ENCODE data around the gene C18orf63.

Gene C18orf63

DNA sequence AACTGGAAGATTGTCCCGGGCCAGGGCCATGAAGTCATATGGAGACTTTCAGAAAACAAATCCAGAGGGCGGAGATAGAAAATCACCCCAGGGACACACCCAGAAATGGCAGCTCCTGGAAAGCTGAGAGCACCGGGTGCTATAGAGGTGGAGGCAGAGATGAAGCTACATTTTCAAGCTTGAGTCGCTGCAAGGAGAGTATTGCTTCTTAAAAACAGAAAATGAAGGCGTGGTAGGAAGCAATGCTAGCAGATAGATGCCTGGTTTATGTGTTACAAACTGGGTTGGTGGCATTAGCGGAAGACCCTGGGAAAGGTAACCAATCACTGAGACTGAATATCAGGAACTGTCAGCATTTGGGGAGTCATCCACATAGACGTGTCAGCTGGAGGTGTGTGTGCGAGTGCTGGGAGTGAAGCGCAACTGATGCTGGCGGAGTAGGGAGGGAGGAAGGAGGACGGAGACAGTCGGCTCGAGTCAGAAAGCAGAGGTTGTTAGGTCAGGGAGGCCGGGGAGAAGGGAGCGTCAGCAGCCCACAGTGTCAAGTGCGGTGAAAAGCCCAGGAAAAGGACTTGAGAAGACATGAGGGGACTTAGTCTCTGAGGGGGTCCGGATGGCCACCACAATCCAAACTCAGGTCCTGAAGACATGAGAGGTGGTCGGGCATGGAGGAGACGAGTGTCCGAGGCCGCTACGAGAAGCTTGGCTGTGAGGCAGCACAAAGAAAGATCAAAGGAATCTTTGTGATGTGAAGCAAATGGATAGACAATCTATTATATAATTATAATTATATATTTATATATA is 45.4 kb downstream of the C18orf63 start:
- TF ChIP-seq, protein P1, sequence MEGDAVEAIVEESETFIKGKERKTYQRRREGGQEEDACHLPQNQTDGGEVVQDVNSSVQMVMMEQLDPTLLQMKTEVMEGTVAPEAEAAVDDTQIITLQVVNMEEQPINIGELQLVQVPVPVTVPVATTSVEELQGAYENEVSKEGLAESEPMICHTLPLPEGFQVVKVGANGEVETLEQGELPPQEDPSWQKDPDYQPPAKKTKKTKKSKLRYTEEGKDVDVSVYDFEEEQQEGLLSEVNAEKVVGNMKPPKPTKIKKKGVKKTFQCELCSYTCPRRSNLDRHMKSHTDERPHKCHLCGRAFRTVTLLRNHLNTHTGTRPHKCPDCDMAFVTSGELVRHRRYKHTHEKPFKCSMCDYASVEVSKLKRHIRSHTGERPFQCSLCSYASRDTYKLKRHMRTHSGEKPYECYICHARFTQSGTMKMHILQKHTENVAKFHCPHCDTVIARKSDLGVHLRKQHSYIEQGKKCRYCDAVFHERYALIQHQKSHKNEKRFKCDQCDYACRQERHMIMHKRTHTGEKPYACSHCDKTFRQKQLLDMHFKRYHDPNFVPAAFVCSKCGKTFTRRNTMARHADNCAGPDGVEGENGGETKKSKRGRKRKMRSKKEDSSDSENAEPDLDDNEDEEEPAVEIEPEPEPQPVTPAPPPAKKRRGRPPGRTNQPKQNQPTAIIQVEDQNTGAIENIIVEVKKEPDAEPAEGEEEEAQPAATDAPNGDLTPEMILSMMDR (IDR thresholded peaks at IDR 0.05; ENCODE audit: low read depth, low read length), result no peak
- TF ChIP-seq POLR2A (IDR thresholded peaks at IDR 0.05; ENCODE audit: extremely low read depth, insufficient read length), result no peak
- TF ChIP-seq, protein P2, sequence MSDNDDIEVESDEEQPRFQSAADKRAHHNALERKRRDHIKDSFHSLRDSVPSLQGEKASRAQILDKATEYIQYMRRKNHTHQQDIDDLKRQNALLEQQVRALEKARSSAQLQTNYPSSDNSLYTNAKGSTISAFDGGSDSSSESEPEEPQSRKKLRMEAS (IDR thresholded peaks at IDR 0.05; ENCODE audit: low read depth, low read length), result no peak
- no peak for TF ChIP-seq MYC (IDR thresholded peaks at IDR 0.05; ENCODE audit: low read depth, low read length)
- no peak for DNase-seq (ENCODE audit: low read depth)

DNA sequence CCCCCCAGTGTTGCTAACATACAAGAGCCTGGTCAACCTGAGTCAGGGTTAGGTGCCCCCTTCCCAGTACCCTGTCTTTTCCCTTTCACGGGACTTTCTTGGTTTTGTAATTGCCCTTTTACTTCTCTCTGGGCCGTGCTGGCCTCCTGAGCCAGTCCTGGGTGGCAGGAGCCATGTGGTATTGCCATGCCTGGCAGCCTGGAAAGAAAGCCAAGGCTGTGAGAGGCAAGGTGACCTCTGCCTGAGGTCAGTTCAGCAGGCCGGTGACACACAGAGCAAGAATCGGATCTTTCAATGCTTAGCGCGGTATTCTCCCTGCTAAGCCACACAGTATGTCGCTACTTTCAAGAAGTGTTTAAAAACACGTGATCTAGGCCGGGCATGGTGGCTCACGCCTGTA is 52.3 kb downstream of the C18orf63 start:
- TF ChIP-seq, protein P2 (IDR thresholded peaks at IDR 0.05; ENCODE audit: low read depth, low read length), result no peak
- TF ChIP-seq, protein P1 (IDR thresholded peaks at IDR 0.05; ENCODE audit: low read depth, low read length), result no peak
- no peak for TF ChIP-seq POLR2A (IDR thresholded peaks at IDR 0.05; ENCODE audit: extremely low read depth, insufficient read length)
- TF ChIP-seq MYC (IDR thresholded peaks at IDR 0.05; ENCODE audit: low read depth, low read length), result no peak
- DNase-seq (ENCODE audit: low read depth), result no peak

More for the DNA sequence above, 45.4 kb downstream of the C18orf63 start:
- H3K4me3 ChIP-seq (ENCODE audit: low read depth, low read length), result no peak overlapping the region

DNA sequence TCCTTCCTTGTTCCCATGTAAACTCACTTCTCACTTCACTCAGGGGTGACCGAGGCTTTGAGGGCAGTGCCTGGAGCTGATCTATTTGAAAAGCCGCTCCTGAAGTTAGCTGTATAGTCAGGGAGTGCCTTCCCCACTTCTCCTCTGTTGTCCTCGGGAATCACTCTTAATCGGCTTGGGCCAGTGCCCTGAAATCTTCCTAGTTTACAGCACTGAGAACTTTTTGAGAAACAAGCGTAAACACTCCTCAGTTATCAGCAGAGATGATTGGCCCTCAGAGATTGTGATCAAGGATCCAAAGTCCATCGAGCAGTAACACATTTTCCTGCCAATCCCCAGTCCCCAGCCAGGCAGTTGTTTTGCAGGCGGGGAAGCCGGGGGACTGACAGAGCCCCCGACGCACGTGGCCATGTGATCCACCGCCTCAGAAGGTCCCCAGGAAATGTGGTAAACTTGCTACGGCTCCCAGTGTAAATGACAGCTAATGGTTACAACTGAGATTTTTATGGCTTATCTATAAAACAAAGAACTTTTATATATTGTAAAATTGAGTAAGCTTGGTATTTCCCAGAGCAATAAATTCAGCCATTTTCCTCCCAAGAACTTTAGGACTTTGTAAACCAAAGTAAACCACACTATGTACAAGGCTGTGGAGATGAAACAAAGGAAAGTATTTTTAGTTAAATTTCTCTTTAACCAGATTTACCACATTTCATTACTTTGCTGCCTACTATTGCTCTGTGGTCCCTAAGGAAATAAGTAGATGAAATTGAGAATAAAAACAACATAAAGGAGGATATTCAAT is 53.5 kb downstream of the C18orf63 start:
- TF ChIP-seq POLR2A (IDR thresholded peaks at IDR 0.05; ENCODE audit: extremely low read depth, insufficient read length), result no peak
- TF ChIP-seq MYC (IDR thresholded peaks at IDR 0.05; ENCODE audit: low read depth, low read length), result no peak
- TF ChIP-seq, protein P2 (IDR thresholded peaks at IDR 0.05; ENCODE audit: low read depth, low read length), result no peak
- TF ChIP-seq, protein P1 (IDR thresholded peaks at IDR 0.05; ENCODE audit: low read depth, low read length), result no peak
- no peak for DNase-seq (ENCODE audit: low read depth)
- H3K4me3 ChIP-seq (ENCODE audit: low read depth, low read length), result no peak overlapping the region

More for the DNA sequence above, 52.3 kb downstream of the C18orf63 start:
- no peak overlapping the region for H3K4me3 ChIP-seq (ENCODE audit: low read depth, low read length)

DNA sequence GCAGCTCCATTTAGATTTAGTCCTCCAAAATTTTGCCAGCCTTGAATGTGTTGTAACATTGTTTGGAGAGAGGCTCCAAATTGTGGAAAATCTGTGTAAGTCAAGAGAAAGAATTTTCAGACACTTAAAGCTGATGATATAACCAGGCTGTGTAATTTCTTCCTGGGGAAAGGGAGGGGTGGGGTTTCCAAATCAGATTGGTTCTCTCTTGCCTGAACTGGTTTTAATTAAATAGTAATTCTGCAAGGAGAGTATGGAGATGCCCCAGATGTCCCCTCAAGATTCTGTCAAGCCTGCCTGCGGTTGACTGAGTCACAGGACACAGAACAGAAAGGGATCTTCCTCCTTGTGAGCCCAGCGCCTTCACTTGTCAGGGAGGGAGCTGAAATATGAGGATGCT is 54.5 kb downstream of the C18orf63 start:
- DNase-seq (ENCODE audit: low read depth), result peak; percentile 8
- H3K4me3 ChIP-seq (ENCODE audit: low read depth, low read length), result no peak overlapping the region
- TF ChIP-seq, protein P2 (IDR thresholded peaks at IDR 0.05; ENCODE audit: low read depth, low read length), result no peak
- TF ChIP-seq, protein P1 (IDR thresholded peaks at IDR 0.05; ENCODE audit: low read depth, low read length), result no peak
- TF ChIP-seq POLR2A (IDR thresholded peaks at IDR 0.05; ENCODE audit: extremely low read depth, insufficient read length) (no peak), MYC (IDR thresholded peaks at IDR 0.05; ENCODE audit: low read depth, low read length) (no peak)

DNA sequence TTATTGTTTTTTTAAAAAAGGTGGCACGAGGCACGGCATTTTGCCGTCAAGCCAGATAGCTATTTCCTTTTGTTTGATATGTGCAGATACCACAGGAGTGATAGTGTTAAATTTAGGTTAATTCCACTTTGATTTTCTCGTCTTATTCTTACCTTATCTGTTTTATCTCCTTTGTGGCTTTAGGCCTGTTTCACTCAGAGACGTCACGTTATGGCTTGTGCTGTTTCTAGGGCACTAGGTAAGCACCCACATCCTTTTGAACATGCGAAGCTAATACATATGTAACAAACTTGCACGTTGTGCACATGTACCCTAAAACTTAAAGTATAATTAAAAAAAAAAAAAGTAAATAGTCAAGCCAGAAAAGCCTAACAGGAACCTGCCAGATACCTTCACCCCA is 57.8 kb downstream of the C18orf63 start:
- TF ChIP-seq POLR2A (IDR thresholded peaks at IDR 0.05; ENCODE audit: extremely low read depth, insufficient read length), result no peak
- TF ChIP-seq, protein P1 (IDR thresholded peaks at IDR 0.05; ENCODE audit: low read depth, low read length), result no peak
- H3K4me3 ChIP-seq (ENCODE audit: low read depth, low read length), result no peak overlapping the region
- DNase-seq (ENCODE audit: low read depth), result no peak

All from NB4 (cell line).